Adrenal gland (tissue), 5 donors: ENCODE measurements around the gene ZNF593OS.

ENCODE experiments used
- POLR2A ChIP-seq, 2 donors: fragments of 450-650 bp; IDR thresholded peaks; one replicate each; pipeline ENCODE4 v1.6.1; 2017; ENCODE audit warnings: antibody characterized with exemption in 2 of 2, mild to moderate bottlenecking in 2 of 2, moderate library complexity in 1 of 2
- TF ChIP-seq, protein P1 (sequence below), 6 experiments: fragments of 450-650 bp in 4 of 6; fragments of 200-600 bp in 2 of 6; sonication (generic) in 1 of 6; IDR thresholded peaks; 1 replicate in 5 of 6; 2 replicates in 1 of 6; pipeline versions ENCODE4 v1.5.1 to v1.8.0; 2016 to 2021; ENCODE audit warnings: antibody characterized with exemption in 6 of 6, mild to moderate bottlenecking in 2 of 6, moderate library complexity in 1 of 6
- donor health status: DM: no; HTN: no; CAD: no.

DNA sequence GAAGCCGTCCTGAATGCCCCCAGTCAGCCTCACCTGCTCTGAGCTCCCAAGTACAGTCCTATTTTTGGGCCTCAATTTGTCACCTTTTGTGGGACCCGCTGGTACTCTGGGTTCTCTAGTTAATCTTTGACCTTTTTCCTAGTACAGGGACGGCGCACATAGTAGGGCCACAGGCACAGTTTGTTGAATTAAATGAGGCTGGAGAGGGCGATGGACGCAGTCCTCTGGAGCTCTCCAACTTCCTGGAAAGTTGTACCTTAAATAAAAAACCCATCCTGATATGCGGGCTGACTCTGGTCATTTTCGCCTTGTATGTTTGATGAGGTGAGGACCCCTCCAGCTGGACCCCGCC, 8.0 kb downstream of the ZNF593OS start:
- no peak for TF ChIP-seq POLR2A (IDR thresholded peaks at IDR 0.05)
- TF ChIP-seq, protein P1, sequence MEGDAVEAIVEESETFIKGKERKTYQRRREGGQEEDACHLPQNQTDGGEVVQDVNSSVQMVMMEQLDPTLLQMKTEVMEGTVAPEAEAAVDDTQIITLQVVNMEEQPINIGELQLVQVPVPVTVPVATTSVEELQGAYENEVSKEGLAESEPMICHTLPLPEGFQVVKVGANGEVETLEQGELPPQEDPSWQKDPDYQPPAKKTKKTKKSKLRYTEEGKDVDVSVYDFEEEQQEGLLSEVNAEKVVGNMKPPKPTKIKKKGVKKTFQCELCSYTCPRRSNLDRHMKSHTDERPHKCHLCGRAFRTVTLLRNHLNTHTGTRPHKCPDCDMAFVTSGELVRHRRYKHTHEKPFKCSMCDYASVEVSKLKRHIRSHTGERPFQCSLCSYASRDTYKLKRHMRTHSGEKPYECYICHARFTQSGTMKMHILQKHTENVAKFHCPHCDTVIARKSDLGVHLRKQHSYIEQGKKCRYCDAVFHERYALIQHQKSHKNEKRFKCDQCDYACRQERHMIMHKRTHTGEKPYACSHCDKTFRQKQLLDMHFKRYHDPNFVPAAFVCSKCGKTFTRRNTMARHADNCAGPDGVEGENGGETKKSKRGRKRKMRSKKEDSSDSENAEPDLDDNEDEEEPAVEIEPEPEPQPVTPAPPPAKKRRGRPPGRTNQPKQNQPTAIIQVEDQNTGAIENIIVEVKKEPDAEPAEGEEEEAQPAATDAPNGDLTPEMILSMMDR (IDR thresholded peaks at IDR 0.05): no peak
